Neural cell (in vitro differentiated cells): ENCODE results near the gene ASXL1. TPM values are rescaled to one million over a fixed set of nuclear protein-coding genes. Genes with fewer than 3 reads are reported as not detected.

ENCODE experiments used
- H2AFZ ChIP-seq: fragments of 200-600, 300-800 bp; sonication (generic), shearing (Covaris generic); 2 replicates; pipeline ENCODE4 v1.6.0; 2014; ENCODE audit warnings: low read depth, mild to moderate bottlenecking, antibody characterized with exemption, low read length, moderate library complexity
- H3F3A ChIP-seq: fragments of 200-600 bp; shearing (Covaris generic); 2 replicates; pipeline ENCODE4 v1.6.1; 2016; ENCODE audit warnings: mild to moderate bottlenecking, moderate library complexity, mixed read lengths, antibody characterized with exemption, low read length; ENCODE audit not compliant: insufficient read depth, poor library complexity, severe bottlenecking
- H3K27ac ChIP-seq: fragments of 200-600, 300-800 bp; sonication (generic), shearing (Covaris generic); 2 replicates; pipeline ENCODE4 v1.5.1; 2014; ENCODE audit warnings: mild to moderate bottlenecking, low read length, moderate library complexity
- H3K27me3 ChIP-seq: fragments of 300-800, 200-600 bp; sonication (generic), shearing (Covaris generic); 2 replicates; pipeline ENCODE4 v1.6.0; 2014; ENCODE audit warnings: mild to moderate bottlenecking, low read depth, low read length, moderate library complexity; ENCODE audit not compliant: insufficient read depth
- H3K36me3 ChIP-seq: fragments of 300-800, 200-600 bp; sonication (generic), shearing (Covaris generic); 2 replicates; pipeline ENCODE4 v1.5.1; 2014; ENCODE audit warnings: mild to moderate bottlenecking, antibody characterized with exemption, low read length, moderate library complexity; ENCODE audit not compliant: insufficient read depth
- H3K4me2 ChIP-seq: fragments of 300-800, 200-600 bp; sonication (generic), shearing (Covaris generic); 2 replicates; pipeline ENCODE4 v1.6.0; 2014; ENCODE audit warnings: mild to moderate bottlenecking, low read length
- H3K4me3 ChIP-seq: fragments of 300-800, 200-600 bp; sonication (generic), shearing (Covaris generic); 2 replicates; pipeline ENCODE4 v1.5.1; 2014; ENCODE audit warnings: mild to moderate bottlenecking, low read length, moderate library complexity
- H3K79me2 ChIP-seq: fragments of 200-600 bp; shearing (Covaris generic); replicated peaks from 2 replicates; pipeline ENCODE4 v1.6.0; 2014; ENCODE audit warnings: mild to moderate bottlenecking, low read length, moderate library complexity; ENCODE audit not compliant: insufficient read depth
- H3K9ac ChIP-seq: fragments of 300-800, 200-600 bp; sonication (generic), shearing (Covaris generic); 2 replicates; pipeline ENCODE4 v1.6.1; 2016; ENCODE audit warnings: mild to moderate bottlenecking, low read length, mixed read lengths
- H3K9me2 ChIP-seq: fragments of 200-600 bp; shearing (Covaris generic); 2 replicates; pipeline ENCODE4 v1.6.1; 2016; ENCODE audit warnings: mild to moderate bottlenecking, low read length, mixed read lengths; ENCODE audit not compliant: insufficient read depth
- H3K9me3 ChIP-seq: fragments of 200-600, 300-800 bp; sonication (generic), shearing (Covaris generic); 2 replicates; pipeline ENCODE4 v1.6.1; 2016; ENCODE audit warnings: mild to moderate bottlenecking, mixed run types, low read length, moderate library complexity, mixed read lengths
- H4K20me1 ChIP-seq: fragments of 200-600 bp; shearing (Covaris generic); 2 replicates; pipeline ENCODE4 v1.6.1; 2016; ENCODE audit warnings: mild to moderate bottlenecking, mixed run types; ENCODE audit not compliant: insufficient read depth
- EP300 ChIP-seq: fragments of 450-650 bp; conservative IDR thresholded peaks from 2 replicates; pipeline ENCODE4 v1.6.1; 2014; ENCODE audit warnings: antibody characterized with exemption, mild to moderate bottlenecking, moderate library complexity; ENCODE audit not compliant: poor library complexity, severe bottlenecking
- EZH2 ChIP-seq: fragments of 200-600, 300-800 bp; shearing (Covaris generic), sonication (generic); IDR thresholded peaks from 2 replicates; pipeline ENCODE4 v1.6.1; 2014; ENCODE audit warnings: antibody characterized with exemption, low read length, borderline replicate concordance, mild to moderate bottlenecking; ENCODE audit not compliant: insufficient read depth, poor library complexity, severe bottlenecking
- MXI1 ChIP-seq: fragments of 450-650 bp; conservative IDR thresholded peaks from 2 replicates; pipeline ENCODE4 v1.6.1; 2014; ENCODE audit warnings: antibody characterized with exemption, mild to moderate bottlenecking; ENCODE audit not compliant: poor library complexity, severe bottlenecking
- POLR2AphosphoS5 ChIP-seq: IDR thresholded peaks from 2 replicates; pipeline ENCODE4 v1.6.1; 2012
- RAD21 ChIP-seq: fragments of 450-650 bp; conservative IDR thresholded peaks from 2 replicates; pipeline ENCODE4 v1.6.1; 2014; ENCODE audit warnings: antibody characterized with exemption, mild to moderate bottlenecking, moderate library complexity
- SMC3 ChIP-seq: fragments of 450-650 bp; conservative IDR thresholded peaks from 2 replicates; pipeline ENCODE4 v1.6.1; 2014; ENCODE audit warnings: antibody characterized with exemption, mild to moderate bottlenecking, moderate library complexity; ENCODE audit not compliant: poor library complexity
- TAF1 ChIP-seq: IDR thresholded peaks from 2 replicates; pipeline ENCODE4 v1.6.1; 2012; ENCODE audit warnings: low read depth
- polyA plus RNA-seq: library from polyadenylated mRNA; depleted of rRNA; stranded (reverse); fragments of >200 nt; gene quantifications from 2 replicates; pipeline ENCODE4 v1.2.3, GENCODE V29; 2014
- TF ChIP-seq, protein P1 (sequence below): IDR thresholded peaks from 2 replicates; pipeline ENCODE4 v1.6.1; 2012; ENCODE audit warnings: borderline replicate concordance
- TF ChIP-seq, protein P2 (sequence below): fragments of 450-650 bp; IDR thresholded peaks from 2 replicates; pipeline ENCODE4 v1.5.1; 2014; ENCODE audit warnings: antibody characterized with exemption, mild to moderate bottlenecking, moderate library complexity; ENCODE audit not compliant: poor library complexity, severe bottlenecking

ASXL1 gene
- polyA plus RNA-seq, 1 donor from 2014 or later = 45.9 TPM

DNA sequence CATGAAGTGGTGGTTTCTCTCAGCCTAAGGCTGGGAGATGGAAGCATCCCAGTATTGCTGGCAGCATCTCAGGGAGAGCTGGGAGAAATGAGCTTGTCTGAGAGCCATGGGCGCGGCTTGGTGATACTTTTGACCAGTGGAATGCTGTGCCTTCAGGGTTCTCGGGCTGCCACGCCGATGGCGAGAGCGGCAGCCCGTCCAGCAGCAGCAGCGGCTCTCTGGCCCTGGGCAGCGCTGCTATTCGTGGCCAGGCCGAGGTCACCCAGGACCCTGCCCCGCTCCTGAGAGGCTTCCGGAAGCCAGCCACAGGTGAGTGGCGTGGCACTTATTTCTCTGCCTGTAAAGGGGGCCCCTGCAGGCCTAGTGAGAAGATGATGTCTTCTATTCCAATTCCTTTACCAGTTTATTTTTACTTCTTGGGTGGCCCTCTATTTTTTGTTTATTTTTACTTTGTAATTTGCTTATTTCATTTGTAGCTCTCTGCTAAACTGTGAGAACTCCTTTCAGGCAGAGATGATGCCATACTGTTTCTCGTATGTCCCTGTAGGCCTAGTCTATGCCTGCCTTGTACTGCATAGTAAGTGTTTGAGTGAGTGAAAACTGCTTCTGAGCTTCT, 71.7 kb downstream of the ASXL1 start:
- no peaks in the 10 kb centered on the region for H3K9me3 ChIP-seq
- no peak for TF ChIP-seq SMC3
- no peak for TF ChIP-seq RAD21
- TF ChIP-seq EP300 = no peak
- no peak for TF ChIP-seq EZH2
- TF ChIP-seq, protein P1, sequence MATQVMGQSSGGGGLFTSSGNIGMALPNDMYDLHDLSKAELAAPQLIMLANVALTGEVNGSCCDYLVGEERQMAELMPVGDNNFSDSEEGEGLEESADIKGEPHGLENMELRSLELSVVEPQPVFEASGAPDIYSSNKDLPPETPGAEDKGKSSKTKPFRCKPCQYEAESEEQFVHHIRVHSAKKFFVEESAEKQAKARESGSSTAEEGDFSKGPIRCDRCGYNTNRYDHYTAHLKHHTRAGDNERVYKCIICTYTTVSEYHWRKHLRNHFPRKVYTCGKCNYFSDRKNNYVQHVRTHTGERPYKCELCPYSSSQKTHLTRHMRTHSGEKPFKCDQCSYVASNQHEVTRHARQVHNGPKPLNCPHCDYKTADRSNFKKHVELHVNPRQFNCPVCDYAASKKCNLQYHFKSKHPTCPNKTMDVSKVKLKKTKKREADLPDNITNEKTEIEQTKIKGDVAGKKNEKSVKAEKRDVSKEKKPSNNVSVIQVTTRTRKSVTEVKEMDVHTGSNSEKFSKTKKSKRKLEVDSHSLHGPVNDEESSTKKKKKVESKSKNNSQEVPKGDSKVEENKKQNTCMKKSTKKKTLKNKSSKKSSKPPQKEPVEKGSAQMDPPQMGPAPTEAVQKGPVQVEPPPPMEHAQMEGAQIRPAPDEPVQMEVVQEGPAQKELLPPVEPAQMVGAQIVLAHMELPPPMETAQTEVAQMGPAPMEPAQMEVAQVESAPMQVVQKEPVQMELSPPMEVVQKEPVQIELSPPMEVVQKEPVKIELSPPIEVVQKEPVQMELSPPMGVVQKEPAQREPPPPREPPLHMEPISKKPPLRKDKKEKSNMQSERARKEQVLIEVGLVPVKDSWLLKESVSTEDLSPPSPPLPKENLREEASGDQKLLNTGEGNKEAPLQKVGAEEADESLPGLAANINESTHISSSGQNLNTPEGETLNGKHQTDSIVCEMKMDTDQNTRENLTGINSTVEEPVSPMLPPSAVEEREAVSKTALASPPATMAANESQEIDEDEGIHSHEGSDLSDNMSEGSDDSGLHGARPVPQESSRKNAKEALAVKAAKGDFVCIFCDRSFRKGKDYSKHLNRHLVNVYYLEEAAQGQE = no peak
- peaks cover 12% of the 10 kb centered on the region for H3K36me3 ChIP-seq
- H3K79me2 ChIP-seq = no peaks in the 10 kb centered on the region
- no peak overlapping the region for H3K4me2 ChIP-seq
- H3K4me3 ChIP-seq = no peak overlapping the region
- H4K20me1 ChIP-seq = no peaks in the 10 kb centered on the region
- no peak overlapping the region for H2AFZ ChIP-seq
- H3K9ac ChIP-seq = no peak overlapping the region
- H3K27me3 ChIP-seq = no peaks in the 10 kb centered on the region
- no peaks in the 10 kb centered on the region for H3K9me2 ChIP-seq
- H3K27ac ChIP-seq = no peak overlapping the region
- H3F3A ChIP-seq = no peaks in the 10 kb centered on the region

DNA sequence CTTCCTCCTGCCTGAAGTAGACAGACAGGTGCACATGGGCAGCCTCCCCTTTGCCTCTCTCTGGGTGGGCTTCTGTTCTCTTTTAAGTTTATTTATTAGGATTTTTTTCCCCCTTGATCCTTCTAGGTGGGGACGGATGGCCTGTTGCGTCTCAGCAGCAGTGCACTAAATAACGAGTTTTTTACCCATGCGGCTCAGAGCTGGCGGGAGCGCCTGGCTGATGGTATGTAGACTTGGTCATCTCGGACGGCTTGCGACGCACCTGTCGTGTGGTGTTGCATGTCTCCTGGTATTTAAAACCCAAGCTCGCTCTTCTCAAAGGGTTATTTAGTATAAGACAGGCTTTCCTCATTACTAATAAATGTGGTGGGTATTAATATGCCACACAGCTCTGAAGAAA, 73.3 kb downstream of the ASXL1 start:
- Histone ChIP-seq H3K4me2 (no peak overlapping the region), H3K9ac (no peak overlapping the region), H3K36me3 (peaks cover 19% of the 10 kb centered on the region), H3K27me3 (no peaks in the 10 kb centered on the region), H3F3A (no peaks in the 10 kb centered on the region), H3K4me3 (no peak overlapping the region), H2AFZ (no peak overlapping the region), H3K9me2 (no peaks in the 10 kb centered on the region), H3K27ac (no peak overlapping the region), H3K9me3 (no peaks in the 10 kb centered on the region), H3K79me2 (no peaks in the 10 kb centered on the region), H4K20me1 (no peaks in the 10 kb centered on the region)
- TF ChIP-seq TAF1 = no peak
- no peak for TF ChIP-seq MXI1
- TF ChIP-seq POLR2AphosphoS5 = no peak
- no peak for TF ChIP-seq SMC3
- TF ChIP-seq, protein P2, sequence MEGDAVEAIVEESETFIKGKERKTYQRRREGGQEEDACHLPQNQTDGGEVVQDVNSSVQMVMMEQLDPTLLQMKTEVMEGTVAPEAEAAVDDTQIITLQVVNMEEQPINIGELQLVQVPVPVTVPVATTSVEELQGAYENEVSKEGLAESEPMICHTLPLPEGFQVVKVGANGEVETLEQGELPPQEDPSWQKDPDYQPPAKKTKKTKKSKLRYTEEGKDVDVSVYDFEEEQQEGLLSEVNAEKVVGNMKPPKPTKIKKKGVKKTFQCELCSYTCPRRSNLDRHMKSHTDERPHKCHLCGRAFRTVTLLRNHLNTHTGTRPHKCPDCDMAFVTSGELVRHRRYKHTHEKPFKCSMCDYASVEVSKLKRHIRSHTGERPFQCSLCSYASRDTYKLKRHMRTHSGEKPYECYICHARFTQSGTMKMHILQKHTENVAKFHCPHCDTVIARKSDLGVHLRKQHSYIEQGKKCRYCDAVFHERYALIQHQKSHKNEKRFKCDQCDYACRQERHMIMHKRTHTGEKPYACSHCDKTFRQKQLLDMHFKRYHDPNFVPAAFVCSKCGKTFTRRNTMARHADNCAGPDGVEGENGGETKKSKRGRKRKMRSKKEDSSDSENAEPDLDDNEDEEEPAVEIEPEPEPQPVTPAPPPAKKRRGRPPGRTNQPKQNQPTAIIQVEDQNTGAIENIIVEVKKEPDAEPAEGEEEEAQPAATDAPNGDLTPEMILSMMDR = no peak

DNA sequence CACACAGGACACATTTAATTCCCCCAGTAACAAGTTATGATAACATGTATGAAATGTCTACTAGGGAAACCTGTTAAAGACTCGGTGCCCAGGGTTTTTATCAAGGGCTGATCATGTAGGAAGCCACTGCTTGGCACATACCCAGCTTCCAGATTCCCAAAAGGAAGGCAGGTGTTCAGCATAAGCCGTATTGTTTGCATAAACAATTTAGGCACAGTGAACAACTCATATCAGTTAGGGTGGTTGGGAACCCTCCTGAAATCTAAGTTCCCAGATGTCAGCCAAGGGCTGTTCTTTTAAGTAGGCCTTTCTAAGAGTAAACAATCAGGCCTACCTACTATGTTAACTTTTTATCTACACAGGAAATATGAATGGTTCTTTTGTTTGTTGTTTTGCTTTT, 74.1 kb downstream of the ASXL1 start:
- Histone ChIP-seq H3K79me2 (no peaks in the 10 kb centered on the region), H3K9me2 (no peaks in the 10 kb centered on the region), H3K9me3 (no peaks in the 10 kb centered on the region), H3K9ac (no peak overlapping the region), H3K27ac (no peak overlapping the region), H3K4me2 (no peak overlapping the region), H4K20me1 (no peaks in the 10 kb centered on the region), H3K27me3 (no peaks in the 10 kb centered on the region), H3F3A (no peaks in the 10 kb centered on the region), H2AFZ (no peak overlapping the region), H3K36me3 (peaks cover 23% of the 10 kb centered on the region), H3K4me3 (no peak overlapping the region)
- no peak for TF ChIP-seq MXI1
- TF ChIP-seq EP300 = no peak
